H1 (cell line): ENCODE results near the gene SLC24A3.

Source experiments
- PHF8 ChIP-seq: fragments of 200-600 bp; sonication (generic); conservative IDR thresholded peaks from 2 replicates; pipeline ENCODE4 v1.7.1; 2012; ENCODE audit warnings: low read depth, mild to moderate bottlenecking, inconsistent platforms, low read length, moderate library complexity
- SIN3A ChIP-seq, 2 experiments: IDR thresholded peaks in 1 of 2; conservative IDR thresholded peaks in 1 of 2; 2 replicates each; pipeline ENCODE4 v1.6.1; 2011 to 2012; ENCODE audit warnings: low read length in 2 of 2, improper control_type of control experiment in 1 of 2, low read depth in 1 of 2, mild to moderate bottlenecking in 1 of 2

GRCh38 chr20:19193349-19193748 is 19.1 kb upstream of the SLC24A3 start:
- TF ChIP-seq PHF8 (no peak), SIN3A (conservative IDR thresholded peaks at IDR 0.05 in 1 of 2, IDR thresholded peaks at IDR 0.05 in 1 of 2; ENCODE audit: low read depth in 1 of 2, low read length in 2 of 2) (no peak)
